ENCODE results near the gene DIP2B.
"Not testable (repeated sequence)": the region's sequence is repeated elsewhere in the genome, so short reads cannot be mapped to it uniquely, and the experiment has no call there.

- not testable (repeated sequence) for TF ChIP-seq MAX (IDR thresholded peaks at IDR 0.05; ENCODE audit: low read depth, low read length); CTCF (IDR thresholded peaks at IDR 0.05; ENCODE audit: low read depth, low read length); POLR2A (IDR thresholded peaks at IDR 0.05; ENCODE audit: extremely low read depth, insufficient read length)
These were observed 264.0 kb downstream of the DIP2B start for GRCh38 chr12:50768813-50769212.

Data from NB4 (cell line).